VCaP (cell line): ENCODE results near the gene ZNF32.

Experiments used
- H3K27ac ChIP-seq: fragments of 450-650 bp; 2 replicates; pipeline ENCODE4 v1.5.1; 2017
- CTCF ChIP-seq: fragments of 450-650 bp; conservative IDR thresholded peaks from 2 replicates; pipeline ENCODE4 v1.5.1; 2017; ENCODE audit warnings: mild to moderate bottlenecking, moderate library complexity

The ZNF32 gene

GRCh38 chr10:43628956-43629355, 19.7 kb downstream of the ZNF32 start:
- TF ChIP-seq CTCF: no peak
- no peak overlapping the region for H3K27ac ChIP-seq

GRCh38 chr10:43627942-43628341, 20.7 kb downstream of the ZNF32 start:
- H3K27ac ChIP-seq: no peak overlapping the region
- TF ChIP-seq CTCF: no peak

- H3K27ac ChIP-seq: no peak overlapping the region
- no peak for TF ChIP-seq CTCF
Observed at GRCh38 chr10:43623351-43623750, 25.3 kb downstream of the ZNF32 start.

GRCh38 chr10:43622038-43622437, 26.6 kb downstream of the ZNF32 start:
- no peak for TF ChIP-seq CTCF
- H3K27ac ChIP-seq: no peak overlapping the region

- no peak for TF ChIP-seq CTCF
- H3K27ac ChIP-seq: no peak overlapping the region
Observed at GRCh38 chr10:43619368-43619767, 29.3 kb downstream of the ZNF32 start.

- no peak for TF ChIP-seq CTCF
- H3K27ac ChIP-seq: no peak overlapping the region
Observed at GRCh38 chr10:43616697-43617370, 31.8 kb downstream of the ZNF32 start.

GRCh38 chr10:43610636-43611035, 38.0 kb downstream of the ZNF32 start:
- no peak overlapping the region for H3K27ac ChIP-seq
- TF ChIP-seq CTCF: no peak
